Measurements from ENCODE around the gene KLF11.

KLF11 gene

DNA sequence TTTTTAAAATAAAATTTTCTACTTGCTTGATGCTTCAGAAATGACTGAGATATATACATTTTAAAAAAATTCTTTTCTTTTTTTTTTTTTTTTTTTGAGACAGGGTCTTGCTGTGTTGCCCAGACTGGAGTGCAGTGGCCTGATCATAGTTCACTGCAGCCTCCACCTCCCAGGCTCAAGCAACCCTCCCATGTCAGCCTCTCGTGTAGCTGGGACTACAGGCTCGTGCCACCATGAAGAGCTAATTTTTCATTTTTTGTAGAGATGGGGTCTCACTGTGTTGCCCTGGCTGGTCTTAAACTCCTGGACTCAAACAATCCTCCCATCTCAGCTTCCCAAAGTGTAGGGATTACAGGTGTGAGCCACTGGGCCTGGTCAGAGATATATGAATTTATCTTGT is 24.0 kb downstream of the KLF11 start:
- DNase-seq: no peak

DNA sequence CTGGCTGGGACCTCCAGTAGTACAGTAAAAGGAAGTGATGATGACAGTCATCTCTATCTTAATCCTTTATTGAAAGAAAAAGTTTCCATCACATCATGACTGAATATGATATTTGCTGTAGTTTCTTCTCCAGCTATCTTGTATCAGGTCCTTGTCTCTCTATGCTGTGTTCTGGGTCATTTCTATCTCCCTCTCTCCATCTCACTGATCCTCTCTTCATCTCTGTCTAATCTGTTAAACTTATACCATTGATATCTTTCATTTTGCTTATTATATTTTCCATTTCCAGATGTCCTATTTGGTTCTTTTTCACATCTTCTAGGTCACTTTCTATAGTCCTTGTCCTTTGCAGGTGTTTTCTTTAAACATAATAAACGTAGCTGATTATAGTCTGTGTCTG is 24.5 kb downstream of the KLF11 start:
- no peak for DNase-seq

DNA sequence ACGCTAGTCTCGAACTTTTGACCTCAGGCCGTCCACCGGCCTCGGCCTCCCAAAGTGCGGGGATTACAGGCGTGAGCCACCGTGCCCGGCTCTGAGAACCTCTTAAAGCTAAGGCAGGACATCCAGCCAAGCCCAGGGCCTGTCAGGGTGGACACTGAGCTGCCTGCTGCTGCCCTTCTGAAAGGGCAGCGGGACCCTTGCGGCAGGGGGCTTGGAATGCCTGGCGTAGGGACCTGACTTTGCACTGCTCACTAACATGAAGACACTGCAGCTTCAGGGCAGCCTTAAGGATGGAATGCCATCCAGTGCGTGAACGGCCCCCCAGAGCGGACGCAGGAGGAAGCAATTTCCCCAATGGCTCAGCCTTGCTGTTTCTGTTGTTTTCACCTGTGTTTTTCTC is 27.8 kb downstream of the KLF11 start:
- no peak for DNase-seq

DNA sequence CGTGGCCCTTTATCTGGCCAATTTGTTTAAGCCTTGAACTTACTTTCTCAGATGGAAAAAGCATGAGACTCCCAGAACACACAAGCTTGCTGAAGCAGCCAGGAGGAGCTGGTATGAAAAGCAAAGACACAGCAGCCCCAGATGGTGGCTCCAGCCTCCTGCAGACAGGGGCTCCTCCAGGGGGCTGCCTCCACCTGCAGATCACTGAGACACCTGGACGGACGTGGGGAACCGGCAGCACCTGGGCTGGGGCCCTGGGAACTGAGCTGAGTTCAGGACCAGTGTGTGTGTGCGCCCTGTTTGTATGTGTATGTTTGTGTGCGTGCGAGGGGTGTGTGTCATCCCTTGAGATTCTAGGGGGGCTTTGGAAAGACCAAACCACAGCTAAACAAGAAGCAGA is 28.2 kb downstream of the KLF11 start:
- no peak for DNase-seq

DNA sequence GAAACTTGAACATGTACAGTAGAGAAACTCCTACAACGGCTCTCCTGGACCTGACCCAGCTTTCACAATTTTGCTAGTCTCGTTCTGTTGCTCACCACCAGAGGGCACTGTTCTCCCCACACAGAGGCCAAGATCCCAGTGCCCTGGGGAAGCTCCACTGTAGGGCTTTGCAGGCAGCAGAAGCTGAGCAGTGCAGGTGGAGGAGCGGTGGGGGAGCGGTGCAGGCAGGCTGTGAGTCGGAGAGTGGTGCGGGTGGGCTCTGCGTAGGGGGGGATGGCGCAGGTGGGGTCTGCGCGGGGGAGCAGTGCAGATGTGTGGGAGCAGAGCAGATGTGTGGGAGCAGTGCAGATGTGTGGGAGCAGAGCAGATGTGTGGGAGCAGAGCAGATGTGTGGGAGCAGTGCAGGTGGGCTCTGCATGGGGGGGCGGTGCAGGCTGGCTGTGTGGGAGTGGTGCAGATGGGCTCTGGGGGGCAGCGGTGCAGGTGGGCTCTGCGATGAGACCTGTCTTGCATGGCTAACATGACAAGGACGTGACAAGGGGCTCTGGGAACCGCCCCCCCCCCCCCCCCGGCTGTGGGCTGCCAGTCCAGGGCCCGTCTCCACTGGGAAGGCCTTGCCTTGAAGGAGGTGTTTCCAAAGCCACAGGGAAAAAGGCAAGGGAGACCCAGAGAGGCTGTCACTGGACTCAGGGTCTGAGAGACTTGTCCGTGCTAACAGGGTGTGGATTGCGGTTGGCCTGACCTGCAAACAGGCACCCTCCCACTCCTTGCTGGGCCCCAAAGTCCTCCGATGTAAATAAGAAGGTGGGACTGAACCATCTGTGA is 29.5 kb downstream of the KLF11 start:
- peak; percentile 44 to 83 (median 69) for DNase-seq

DNA sequence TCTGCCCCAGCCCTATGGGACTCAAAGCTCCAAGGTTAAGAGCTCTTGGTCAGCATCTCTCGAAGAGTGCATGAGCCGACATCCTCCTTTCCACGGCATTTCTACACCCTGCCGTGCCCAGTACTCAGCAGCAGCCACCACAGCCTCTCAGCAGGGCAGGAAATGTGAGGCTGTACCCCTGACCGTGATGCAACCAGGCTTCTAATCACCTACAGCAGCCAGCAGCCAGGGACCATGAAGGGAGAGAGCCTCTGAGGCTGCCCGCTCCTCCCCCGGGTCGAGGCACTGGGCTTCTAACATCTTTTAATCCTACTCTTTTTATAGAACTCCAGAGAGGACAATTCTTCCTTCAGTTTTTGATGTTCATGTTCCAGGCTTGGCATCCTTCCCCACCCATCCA is 30.4 kb downstream of the KLF11 start:
- no peak for DNase-seq

DNA sequence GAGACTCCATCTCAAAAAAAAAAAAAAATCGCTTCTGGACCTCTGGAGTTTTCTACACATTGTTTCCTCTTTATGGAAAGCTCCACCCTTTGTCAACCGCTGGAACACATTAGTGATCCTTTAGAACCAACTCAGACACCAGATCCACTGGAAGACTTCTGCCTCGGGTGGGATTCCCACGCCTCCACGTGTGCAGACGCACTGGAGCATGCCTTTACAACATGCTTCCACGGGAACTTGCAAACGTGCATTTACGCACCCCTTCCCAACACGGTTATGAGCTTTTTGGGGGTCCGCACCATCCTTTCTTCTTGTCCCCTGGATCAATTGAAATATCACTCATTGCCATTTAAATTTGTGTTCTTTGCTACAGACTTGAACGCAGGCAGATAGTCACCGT is 31.8 kb downstream of the KLF11 start:
- DNase-seq: no peak

DNA sequence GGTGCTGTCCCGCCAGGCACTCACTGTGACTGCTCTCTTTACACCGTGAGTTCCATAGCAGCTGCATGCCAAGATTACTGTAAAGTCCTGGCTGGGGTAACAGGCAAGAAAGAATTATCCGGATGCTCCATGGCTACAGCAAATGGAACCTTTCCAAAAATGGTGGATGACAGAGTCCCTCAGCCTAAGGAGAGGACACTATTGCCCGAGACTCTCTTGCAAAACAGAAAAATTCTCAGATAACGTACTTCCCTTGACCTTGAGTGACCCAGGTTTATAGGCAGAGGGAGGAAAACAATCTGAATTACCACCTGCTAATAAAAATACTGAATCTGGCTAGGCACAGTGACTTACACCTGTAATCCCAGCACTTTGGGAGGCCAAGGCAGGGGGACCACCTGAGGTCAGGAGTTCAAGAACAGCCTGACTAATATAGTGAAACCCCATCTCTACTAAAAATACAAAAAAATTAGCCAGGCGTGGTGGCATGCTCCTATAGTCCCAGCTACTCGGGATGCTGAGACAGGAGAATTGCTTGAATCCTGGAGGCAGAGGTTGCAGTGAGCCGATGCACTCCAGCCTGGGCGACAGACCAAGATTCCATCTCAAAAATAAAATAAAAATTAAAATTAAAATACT is 32.3 kb downstream of the KLF11 start:
- DNase-seq: no peak

DNA sequence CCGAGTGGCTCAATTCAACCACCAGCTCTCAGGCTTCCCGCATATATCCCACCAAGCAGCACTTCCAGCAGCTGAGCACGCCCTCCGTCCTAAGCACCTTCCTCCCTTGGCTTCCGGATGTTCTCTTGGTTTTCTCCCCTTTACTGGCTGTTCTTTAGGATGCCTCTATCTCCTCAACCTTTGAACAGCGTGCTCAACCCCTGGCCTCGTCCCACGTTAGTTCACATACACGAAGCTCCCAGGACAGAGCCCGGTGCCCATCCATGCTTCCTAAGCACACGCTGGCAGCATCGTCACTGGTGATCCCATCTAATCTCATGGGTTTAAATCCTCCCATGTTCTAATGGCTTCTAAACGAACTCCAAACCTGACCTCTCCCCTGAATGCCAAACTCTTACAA is 33.2 kb downstream of the KLF11 start:
- DNase-seq: no peak

DNA sequence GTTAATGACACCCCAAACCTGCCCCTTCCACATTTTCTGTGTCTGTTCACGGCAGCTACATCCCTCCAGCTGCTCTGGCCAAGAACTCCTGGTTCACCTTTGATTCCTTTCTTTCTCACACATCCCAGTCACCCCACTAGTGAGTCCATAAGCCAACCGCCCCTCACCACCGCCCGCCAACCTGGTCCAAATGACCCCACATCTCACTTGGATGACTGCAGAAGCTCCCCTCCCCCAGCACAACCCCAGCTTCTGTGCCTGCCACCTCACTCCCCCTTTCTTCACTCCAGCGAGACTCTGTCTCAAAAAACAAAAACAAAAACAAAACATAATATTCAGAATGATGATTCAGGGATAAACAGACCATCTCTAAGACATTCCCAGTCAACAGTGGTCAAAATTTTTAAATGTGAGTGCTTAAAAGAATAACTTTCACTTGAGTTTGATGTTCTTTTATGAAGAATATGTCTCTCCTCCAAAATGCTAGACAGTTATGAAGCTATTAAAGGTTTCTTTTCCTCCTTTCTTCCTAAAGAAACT is 33.7 kb downstream of the KLF11 start:
- no peak for DNase-seq

DNA sequence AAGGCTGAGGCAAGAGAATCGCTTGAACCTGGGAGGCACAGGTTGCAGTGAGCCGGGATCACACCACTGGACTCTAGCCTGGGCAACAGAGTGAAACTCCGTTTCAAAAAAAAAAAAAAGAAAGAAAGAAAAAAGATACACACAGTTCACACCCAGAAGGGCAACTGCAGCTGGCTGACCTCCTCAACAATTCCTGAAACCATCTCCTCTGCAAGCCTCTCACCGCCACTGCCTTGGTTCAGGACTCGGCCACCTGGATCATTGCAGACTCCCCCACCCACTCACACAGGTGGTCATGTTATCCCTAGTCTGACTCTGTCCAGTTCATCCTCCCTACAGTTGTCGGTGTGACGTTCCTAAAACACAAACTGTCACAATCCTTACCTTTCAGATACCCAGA is 34.7 kb downstream of the KLF11 start:
- DNase-seq: no peak

DNA sequence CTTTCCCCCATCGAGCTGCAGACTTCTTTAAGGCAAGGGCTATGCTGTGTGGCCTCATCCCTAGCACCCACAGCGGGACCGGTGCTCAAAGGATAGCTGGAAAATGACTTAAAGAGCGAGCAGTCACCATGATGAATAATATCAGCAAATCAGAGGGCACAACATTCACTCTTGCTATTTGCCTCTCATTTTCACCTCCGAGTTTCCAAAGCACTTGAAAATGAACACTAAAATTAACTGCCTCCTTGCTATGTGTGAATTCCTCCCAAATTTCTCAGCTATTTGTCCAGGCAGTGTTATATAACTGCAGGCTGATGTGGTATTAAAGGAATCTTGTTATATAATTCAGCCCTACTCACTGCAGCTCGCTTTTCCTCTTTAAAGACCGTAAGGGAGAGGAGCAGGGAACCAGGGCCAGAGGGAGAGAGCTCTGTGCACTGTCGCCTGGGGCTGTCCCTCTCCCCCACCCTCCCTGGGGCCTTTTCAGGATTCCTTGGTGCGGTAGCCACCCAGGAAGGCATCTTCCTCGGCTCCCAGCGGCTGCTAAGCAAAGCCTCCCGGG is 35.4 kb downstream of the KLF11 start:
- no peak for DNase-seq

DNA sequence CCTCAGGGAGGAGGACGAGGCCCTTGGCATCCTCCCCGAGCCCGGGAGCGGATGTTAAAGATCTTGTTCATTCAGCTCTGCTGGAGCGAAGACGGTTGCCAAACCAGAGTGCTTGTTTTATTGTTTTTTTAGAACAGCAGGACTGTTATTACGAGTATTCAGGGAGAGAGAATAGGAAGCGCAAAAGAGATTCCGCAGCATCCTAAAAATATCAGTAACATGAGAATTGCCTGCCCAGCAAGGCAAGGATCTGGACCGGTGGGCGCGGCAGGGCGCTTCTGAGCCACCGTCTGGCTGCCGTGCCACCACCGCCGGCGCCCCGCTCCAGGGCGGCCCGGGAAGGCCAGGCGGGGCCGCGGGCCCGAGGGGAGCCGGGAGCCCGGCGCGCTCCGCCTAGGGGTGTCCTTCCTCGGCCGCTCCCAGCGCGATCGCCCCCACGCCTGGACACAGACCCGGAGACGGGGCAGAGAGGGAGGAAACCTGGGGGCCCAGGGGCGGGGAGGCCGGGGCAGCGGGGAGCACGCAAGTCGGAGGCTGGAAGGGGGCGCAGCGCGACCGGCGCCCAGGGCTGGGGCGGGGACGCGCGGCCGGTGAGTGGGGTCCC is 36.0 kb downstream of the KLF11 start:
- DNase-seq: peak in 2 of 6 experiments; percentile 15 to 48

DNA sequence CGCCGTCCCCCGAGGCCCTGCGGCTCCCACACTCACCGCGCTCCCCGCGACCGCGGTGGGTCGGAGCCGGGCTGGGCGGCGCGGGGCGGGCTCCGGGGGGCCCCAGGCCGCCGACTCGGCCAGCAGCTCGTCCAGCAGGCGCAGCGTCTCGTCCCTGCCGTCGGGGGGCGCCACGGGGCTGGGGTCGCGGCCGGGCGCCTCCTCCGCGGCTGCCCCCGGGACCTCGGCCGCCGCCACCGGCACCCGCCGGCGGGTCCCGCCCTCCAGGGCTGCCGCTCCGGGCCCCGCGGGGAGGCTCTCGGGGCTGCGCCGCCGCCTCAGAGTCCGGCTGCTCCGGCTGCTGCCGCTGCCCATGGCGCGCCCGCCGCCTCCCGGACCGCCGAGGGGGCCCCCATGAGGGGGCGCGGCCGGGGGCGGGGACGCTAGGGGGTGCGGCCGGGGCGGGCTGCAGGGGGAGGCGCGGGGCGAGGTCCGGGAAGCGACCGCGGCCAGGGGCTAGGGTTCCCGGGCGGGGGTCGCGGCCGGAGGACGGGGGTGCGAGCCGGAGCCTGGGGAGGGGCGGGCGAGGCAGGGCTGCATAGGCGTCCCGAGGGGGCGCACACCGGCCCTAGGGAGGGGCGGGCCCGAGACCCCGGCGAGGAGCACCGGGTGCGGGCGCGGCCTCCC is 36.7 kb downstream of the KLF11 start, which contains the start of gene CYS1:
Gene CYS1, minus strand, starts transcription at position 542 of the 666 bp plus-strand sequence. Its CDS starts 188 bp downstream, at position 354.
- DNase-seq: peak in 2 of 6 experiments; percentile 27 to 28

DNA sequence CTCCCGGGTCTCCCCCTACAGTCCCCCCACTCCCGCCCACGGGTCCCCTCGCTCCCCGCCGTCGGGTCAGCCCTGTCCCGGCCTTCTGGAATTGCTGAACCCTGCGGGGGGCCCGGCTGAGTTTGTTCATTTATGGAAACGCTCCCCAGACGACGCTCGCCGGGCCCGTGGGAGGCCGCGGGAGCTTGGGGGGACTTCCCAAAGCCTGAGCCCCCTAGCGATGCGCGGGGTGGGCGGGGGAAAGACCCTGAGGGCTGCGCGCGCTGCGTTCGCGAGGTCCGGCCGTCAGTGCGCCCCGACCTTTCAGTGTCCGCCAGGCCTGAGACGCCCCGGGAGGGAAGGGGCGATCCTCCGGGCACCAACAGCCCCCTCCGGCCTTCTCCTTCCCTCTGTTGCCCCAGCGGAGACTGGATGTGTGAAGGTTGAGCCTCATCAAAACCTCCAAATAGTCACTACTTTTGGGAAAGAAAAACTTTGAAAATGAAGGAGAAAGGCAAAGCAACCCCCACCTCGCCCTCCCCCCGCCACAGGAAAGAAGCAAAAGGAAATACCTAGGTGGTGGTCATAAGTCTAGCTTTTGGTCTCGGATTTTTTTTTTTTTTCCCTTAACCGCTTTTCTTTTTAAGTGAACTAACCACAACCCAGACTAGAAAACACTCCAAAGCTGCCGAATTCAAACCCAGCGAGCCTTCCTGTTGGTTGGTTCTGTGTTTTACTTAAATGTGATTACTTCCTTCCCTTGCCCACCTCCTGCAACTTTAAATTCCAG is 37.4 kb downstream of the KLF11 start:
- DNase-seq: peak in 3 of 6 experiments; percentile 30 to 45 (median 34)

DNA sequence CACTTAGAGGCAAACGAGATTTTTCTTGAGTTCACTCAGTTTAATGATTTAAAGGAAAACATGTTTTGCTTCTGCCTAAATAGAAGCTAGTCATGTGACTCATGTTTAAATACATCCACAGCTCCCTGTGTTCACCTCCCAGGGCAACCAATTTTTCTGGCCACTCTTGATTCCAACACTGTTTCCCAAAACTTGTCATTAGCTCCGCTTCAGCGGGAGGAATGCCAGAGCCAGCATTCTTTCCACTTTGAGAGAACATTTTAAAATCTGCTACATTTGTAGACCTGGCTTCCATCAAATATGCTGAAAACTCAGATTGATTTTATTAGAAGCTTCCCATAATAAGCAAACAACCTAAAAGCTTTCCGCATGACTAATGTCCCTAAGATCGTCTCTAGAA is 39.7 kb downstream of the KLF11 start:
- DNase-seq: no peak

DNA sequence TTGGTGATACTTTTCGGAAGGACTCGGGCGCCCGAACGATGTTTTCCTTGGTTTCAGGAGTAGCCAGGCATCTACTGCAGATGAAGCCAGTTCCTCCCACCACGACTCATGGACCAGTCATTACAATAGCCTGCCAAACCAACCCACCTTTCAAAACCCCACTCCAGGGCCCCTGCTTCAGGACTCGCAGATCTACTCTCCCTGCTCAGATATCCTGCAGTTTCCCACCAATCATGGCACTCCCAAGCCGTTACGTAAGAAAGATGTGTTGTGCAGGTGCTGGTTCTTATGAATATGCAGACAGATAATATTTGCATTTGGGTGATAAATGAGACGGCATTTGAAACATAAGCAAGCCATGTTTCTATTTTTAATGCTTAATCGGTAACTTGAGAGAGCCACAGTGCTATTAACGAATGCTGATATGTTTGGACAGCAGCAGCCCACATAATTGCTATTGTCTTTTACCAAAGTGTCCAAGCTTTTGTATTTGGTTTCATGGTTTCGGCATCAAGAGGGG is 40.4 kb downstream of the KLF11 start:
- no peak for DNase-seq

DNA sequence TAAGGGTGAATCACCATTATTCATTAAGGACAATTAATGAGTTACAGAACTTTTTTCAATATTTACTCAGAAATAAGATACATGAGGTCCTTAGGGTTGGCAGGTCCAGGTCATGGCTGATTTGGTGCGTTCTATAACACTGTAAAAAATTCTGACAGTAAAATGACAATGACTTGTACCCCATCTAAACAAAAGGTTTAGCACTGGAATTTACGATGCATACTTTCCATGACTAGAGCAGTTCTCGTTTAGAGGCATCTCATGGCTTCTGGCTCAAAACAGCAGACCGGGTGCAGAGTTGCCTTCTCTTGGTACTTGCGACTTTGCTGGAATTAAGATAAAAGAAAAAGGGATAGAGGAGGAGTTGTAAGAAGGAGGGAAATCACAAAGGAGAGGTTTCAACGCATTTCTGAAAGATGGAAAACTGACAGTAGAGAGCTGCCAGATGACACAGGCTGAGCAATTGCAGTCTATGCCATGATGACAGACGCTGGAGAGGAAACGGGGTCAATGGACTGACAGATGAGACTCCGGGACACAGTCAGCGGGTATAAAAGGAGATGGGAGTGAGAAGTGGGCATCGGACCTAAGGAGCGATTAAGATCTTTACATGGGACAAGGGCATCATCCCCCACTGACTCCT is 41.0 kb downstream of the KLF11 start:
- DNase-seq: no peak

DNA sequence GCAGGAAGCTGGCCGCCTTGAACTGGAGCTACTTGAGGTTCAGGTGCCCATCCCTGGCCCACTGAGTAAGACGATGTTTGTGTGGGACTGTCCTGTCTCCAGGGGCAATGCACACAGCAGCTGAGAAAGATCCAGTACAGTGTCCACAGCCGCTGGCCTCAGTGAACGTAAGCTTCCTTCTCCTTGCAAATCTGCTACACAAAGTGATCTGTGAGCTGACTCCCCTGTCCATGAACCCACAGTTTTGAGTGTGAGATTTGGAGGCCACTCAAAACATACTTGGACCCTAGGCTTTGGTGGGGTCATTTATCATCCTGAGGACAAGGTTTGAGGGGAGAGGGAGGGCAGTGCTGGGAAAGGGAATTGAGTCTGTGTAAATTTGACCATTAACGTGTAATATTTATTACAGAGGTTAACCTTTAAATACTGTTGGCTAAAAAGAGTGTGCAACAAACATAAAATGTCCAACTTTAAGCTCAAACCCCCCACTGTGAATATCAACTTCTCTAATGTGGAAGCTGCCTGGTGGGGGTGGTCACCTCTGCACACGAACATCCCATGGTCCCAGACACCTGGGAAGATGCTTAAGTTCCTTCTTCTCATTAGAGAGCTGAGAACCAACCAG is 41.8 kb downstream of the KLF11 start:
- DNase-seq: no peak

DNA sequence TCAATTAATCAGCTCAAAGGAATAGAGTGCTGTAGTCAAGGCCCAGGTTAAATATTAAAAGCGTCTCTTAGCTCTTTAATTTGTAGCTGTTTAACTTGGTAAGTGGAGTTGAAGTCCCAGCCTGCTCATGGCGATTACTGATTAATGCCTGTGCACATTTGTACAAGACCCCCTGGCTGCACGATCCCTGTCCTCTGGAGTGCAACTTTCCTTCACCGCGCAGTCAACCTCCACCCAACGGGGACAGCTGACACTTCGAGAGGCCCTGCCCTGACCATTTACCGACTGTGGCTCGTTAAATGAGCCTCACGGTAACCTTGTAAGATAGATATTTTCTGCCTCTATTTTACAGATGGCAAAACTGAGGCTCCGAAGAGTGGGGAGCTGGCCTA is 42.3 kb downstream of the KLF11 start:
- DNase-seq: no peak

DNA sequence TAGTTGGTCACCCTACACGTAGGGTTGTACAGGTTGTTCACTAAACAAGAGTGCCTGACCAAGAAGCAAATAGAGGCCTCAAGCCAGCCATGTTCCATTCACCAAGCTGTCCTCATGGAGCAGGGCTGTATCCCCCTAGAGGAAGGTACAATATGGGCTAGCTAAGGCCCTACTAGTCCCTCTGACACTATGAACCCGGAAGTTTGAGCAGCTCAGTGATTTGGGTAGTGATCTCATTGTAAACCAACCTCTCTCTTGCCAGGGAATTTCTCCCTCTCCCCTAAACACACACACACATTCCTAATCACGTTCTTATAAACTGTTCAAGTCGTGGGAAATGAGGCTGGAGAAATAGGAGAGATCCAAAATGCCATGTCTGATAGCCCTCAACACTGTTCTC is 43.6 kb downstream of the KLF11 start:
- DNase-seq: no peak
